GM21825 (cell line): ENCODE data around the gene DDX55.
A peak's percentile ranks its signal among the peaks of the same experiment; 100 is the strongest.
"Not testable (repeated sequence)": the region's sequence is repeated elsewhere in the genome, so short reads cannot be mapped to it uniquely, and the experiment has no call there.

Source experiments
- ATAC-seq: cut with Tn5 transposase; IDR thresholded peaks from one replicate; pipeline ENCODE4 v1.9.1; 2021; ENCODE audit warnings: mild to moderate bottlenecking, moderate library complexity; ENCODE audit not compliant: unreplicated experiment

The DDX55 gene

DNA sequence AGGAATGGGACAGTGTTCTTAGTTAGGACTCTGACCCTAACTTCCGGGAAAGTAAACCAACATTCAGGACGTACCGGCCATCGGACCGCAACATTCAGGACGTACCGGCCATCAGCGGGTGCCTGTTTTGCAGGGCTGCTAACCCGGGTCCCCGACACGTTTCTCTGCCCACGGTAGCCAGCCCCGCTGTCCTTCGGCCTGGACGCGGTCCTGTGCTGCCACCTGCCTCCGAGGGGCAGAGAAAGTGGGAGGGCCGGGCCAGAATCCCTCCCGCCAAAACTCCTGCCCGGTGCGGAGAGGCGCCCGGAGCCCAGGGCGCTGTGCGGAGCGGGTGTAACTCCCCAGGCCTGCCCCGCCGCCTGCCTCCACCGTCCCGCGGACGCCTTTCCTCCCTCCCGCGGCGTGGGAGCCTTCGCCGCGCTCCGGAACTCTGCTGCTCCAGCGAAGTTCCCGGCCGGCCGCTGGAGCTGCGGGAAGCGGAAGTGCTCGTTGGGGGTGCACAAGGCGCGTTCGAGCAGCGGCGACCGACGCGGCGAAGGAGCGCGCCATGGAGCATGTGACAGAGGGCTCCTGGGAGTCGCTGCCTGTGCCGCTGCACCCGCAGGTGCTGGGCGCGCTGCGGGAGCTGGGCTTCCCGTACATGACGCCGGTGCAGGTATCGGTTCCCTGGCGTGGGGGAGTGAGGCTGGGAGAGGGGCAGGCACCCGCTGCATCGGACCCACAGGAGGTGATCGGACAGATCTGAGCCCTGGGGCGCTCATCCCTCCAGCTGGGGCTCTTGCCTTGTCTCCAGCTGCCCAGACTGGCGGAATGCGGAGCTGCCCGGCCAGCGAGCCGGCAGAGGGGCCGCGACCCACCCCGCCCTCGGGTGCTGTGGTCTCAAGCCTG is at the start of gene DDX55:
TSS of gene DDX55 (plus strand) at position 498 of the 888 bp plus-strand sequence. CDS start at position 548, 50 bp downstream.
- ATAC-seq = peak; percentile 89

- not testable (repeated sequence) for ATAC-seq
Observed at GRCh38 chr12:123554136-123554535, 47.8 kb upstream of the DDX55 start.

- not testable (repeated sequence) for ATAC-seq
Observed at GRCh38 chr12:123554843-123555242, 47.1 kb upstream of the DDX55 start.

DNA sequence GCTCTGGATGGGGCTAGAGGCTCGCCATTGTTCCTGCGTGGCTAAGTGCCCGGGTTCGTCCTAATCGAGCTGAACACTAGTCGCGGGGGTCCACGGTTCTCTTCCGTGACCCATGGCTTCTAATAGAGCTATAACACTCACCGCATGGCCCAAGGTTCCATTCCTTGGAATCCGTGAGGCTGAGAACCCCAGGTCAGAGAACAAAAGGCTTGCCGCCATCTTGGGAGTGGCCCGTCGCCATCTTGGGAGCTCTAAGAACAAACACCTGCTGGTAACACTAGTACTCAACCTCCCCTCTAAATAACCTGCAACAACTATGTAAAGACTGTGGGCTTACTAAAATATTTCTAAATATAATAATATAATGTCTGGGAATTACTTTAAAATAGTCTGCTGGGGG is 43.4 kb upstream of the DDX55 start:
- ATAC-seq = not testable (repeated sequence)

DNA sequence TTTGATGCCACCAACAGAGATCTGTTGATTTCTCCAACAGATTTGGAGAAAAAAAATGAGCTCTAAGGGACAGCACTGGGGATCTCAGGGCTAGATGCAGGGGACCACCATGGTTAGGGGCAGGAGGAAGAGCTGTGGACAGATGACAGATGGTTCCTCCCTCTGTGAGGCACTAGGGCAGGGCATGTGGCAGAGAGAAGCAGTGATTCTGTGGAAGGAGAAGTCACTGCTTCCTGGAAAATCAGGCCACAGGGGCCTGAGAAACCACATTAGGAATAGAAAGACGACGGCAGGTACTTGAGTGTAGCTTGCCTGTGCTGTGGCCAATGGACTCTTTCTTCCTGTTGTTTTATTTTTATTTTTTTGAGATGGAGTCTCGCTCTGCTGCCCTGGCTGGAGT is 42.4 kb upstream of the DDX55 start:
- ATAC-seq = no peak

DNA sequence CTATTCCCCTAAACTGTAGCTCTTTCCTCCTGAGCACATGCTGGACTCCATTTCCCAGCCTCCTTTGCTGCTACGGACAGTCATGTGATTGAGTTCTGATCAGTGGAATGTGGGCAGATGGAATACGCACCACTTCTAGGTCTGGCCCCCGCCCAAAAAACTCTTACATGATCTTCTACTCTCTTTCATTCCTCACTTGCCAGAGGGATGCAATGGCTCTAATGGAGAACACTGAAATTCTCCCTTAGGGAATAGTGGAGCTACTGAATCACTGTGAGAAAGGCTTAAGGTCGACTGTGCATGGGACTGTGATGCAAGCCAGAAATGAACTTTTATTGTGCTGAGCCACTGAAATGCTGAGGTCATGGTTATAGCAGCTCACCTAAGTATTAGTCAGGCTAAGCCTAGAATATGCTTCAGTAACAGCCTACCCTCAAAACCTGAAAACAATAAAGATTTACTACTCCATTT is 30.5 kb upstream of the DDX55 start:
- ATAC-seq = no peak

DNA sequence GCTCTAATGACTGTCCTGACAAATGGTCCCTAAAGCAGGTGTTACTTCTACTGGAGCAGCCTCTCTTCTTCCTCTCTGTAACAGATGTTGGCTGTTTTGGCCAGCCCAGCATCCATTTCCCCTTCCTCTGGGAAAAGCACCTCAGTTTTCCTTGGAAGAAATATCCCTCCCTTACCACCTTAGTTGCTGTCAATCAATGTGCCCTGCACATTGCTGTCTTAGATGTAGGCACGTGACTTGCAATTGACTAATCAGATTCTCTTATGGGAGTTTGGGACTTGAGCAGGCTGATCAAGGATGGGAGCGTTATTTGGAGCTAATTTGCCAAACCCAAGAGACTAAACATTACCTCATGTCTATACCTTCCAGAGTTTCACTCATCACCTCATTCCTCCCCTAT is 29.5 kb upstream of the DDX55 start:
- ATAC-seq = no peak

DNA sequence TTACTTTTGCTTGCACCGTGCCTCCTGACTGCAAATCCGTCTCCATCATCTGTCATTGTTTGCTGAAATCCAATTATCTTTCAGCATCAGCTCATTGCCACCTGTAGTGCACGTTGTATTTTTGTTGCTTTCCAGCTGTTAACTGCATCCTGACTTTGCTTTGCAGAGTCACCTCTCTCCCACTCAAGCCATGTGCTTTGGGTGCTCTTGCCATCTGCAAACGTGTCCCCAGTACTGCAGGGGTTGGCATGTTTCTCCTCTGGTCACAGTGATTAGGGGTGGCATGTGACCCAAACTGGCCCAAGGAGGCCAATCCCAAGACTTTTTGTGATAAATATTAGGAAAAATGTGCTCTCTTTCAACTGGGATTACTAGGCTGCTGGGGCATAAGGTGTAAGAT is 28.0 kb upstream of the DDX55 start:
- no peak for ATAC-seq

DNA sequence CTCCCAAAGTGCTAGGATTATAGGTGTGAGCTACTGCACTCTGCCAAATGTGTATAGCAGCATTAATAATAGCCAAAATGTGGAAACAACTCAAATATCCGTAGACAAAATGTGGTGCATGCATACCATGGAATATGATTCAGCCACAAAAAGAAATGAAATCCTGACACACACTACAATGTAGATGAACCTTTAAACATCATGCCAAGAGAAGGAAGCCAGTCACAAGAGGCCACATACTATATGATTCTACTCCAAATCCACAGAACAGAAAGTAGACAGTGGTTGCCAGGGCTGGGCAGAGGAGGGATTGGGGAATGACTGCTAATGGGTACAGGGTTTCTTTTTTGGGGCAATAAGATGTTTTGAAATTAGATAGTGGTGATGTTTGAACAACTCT is 25.3 kb upstream of the DDX55 start:
- ATAC-seq = no peak

DNA sequence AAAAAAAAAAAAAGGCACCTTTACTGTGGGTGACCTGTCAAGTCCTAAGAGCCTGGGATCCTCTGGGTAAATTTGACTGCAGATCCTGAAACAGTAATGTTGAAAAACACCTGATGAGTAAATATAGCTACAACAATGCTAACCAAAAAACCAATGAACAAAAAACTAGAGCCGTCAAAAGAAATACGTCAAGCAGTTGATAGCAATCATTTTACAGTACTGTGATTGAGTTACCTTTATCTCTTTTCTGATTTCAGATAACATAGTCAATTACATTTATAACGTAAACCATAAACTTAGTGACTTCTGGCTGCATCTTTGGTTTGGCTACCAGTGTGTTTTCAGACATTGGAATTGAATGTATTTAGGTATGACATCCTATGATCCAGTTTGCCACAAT is 23.7 kb upstream of the DDX55 start:
- no peak for ATAC-seq

GRCh38 chr12:123578829-123579228 is 23.1 kb upstream of the DDX55 start:
- ATAC-seq = not testable (repeated sequence)

DNA sequence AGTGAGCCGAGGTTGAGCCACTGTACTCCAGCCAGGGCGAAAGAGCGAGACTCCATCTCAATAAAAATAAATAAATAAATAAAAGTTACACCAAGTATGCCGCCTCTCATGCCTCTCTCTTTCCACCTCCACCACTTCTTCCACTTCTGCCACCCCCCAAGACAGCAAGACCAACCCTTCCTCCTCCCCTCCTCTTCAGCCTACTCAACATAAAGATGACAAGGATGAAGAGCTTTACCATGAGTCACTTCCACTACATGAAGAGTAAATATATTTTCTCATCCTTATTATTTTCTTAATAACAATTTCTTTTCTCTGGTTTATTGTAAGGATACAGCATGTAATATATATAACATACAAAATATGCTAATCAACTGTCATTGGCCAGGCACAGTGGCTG is 21.1 kb upstream of the DDX55 start:
- ATAC-seq = no peak

- no peak for ATAC-seq
Observed at GRCh38 chr12:123591702-123592481, 10.0 kb upstream of the DDX55 start.

- no peak for ATAC-seq
Observed at GRCh38 chr12:123595729-123596128, 6.2 kb upstream of the DDX55 start.

- no peak for ATAC-seq
Observed at GRCh38 chr12:123597100-123597499, 4.8 kb upstream of the DDX55 start.

- no peak for ATAC-seq
Observed at GRCh38 chr12:123598522-123598921, 3.4 kb upstream of the DDX55 start.

DNA sequence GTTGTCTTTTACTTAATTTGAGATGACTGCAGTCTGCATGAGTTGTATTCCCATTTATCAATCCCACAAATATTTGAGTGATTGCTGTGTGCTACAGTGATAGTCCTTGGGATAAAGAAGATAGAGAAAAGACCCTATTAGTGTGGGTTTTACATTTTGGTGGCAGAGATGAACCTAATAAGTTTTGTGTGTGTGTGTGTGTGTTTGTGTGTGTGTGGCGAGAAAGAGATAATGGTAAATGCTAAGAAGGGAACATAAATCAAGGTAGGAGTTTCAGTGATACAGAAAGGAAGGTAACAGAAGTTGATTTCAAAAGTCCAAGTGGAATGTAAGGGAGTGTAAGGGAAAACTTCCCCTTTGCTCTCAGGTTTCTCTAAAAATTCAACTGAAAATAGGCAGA is 2.6 kb upstream of the DDX55 start:
- ATAC-seq = no peak

DNA sequence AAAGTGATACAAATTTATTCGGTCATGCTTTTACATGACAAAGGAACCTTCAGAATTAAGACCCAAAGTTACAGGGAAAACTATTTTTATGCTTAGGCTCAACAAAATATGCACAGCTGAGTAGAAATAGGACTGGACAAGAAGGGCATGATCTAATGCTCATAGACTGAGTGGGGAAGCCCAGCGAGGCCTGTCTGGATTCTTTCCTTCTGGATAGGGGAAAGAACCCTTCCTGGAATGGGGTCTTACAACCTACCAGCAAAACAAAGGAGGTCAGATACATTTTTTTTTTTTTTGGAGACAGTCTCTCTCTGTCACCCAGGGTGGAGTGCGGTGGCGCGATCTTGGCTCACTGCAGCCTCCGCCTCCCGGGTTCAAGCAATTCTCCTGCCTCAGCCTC is 2.2 kb upstream of the DDX55 start:
- ATAC-seq = no peak

GRCh38 chr12:123602651-123603195 is 824 bp downstream of the DDX55 start:
- no peak for ATAC-seq

DNA sequence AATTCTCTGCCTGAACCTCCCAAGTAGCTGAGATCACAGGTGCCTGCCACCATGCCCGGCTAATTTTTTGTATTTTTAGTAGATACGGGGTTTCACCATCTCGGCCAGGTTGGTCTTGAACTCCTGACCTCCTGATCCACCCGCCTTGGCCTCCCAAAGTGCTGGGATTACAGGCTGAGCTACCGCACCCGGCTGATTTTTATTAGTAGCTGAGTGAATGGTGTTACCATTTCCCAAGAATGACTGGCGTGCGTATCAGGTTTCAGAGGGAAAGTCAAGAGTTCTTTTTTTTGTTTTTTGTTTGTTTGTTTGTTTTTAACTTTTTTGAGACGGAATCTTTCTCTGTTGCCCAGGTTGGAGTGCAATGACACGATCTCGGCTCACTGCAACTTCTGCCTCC is 1.6 kb downstream of the DDX55 start:
- ATAC-seq = not testable (repeated sequence)

GRCh38 chr12:123607756-123608155 is 5.9 kb downstream of the DDX55 start:
- ATAC-seq = no peak

DNA sequence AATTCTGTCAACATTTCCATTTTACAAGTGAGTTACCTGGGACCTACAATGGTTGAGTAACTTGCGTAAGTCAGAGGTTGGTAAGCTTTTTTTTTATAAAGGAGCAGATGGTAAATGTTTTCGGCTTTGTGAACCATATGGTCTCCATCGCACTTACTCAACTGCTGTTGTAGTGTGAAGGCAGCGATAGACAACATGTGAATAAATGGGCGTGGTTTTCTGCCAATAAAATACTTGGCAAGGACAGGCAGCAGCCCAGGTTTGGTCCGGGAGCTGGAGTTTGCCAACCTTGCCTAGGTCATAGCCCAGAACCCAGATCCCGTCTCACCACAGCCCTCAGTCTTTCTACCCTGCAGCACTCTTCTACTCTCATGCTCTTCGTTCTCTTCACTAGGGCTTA is 6.3 kb downstream of the DDX55 start:
- no peak for ATAC-seq
